ENCODE data around the gene NTNG2.

Gene NTNG2

GRCh38 chr9:132235894-132236661 lies 74.2 kb downstream of the NTNG2 start:
- peak; percentile 97 for TF ChIP-seq CTCF (conservative IDR thresholded peaks at IDR 0.05; ENCODE audit: control insufficient read depth, insufficient read depth, low read depth, low read length)
- H3K4me3 ChIP-seq (ENCODE audit: control insufficient read depth, low read depth, low read length) = no peak overlapping the region
- peak; percentile 60 for DNase-seq (ENCODE audit: low read depth)

- H3K4me3 ChIP-seq (ENCODE audit: control insufficient read depth, low read depth, low read length) = no peak overlapping the region
- TF ChIP-seq CTCF (conservative IDR thresholded peaks at IDR 0.05; ENCODE audit: control insufficient read depth, insufficient read depth, low read depth, low read length) = no peak
- no peak for DNase-seq (ENCODE audit: low read depth)
Measured at GRCh38 chr9:132236662-132237311, 74.9 kb downstream of the NTNG2 start.

- no peak for DNase-seq (ENCODE audit: low read depth)
- H3K4me3 ChIP-seq (ENCODE audit: control insufficient read depth, low read depth, low read length) = no peak overlapping the region
- TF ChIP-seq CTCF (conservative IDR thresholded peaks at IDR 0.05; ENCODE audit: control insufficient read depth, insufficient read depth, low read depth, low read length) = no peak
Measured at GRCh38 chr9:132237481-132237880, 75.6 kb downstream of the NTNG2 start.

GRCh38 chr9:132238026-132238972 lies 76.4 kb downstream of the NTNG2 start:
- no peak for DNase-seq (ENCODE audit: low read depth)
- no peak overlapping the region for H3K4me3 ChIP-seq (ENCODE audit: control insufficient read depth, low read depth, low read length)
- no peak for TF ChIP-seq CTCF (conservative IDR thresholded peaks at IDR 0.05; ENCODE audit: control insufficient read depth, insufficient read depth, low read depth, low read length)

- TF ChIP-seq CTCF (conservative IDR thresholded peaks at IDR 0.05; ENCODE audit: control insufficient read depth, insufficient read depth, low read depth, low read length) = no peak
- H3K4me3 ChIP-seq (ENCODE audit: control insufficient read depth, low read depth, low read length) = no peak overlapping the region
- DNase-seq (ENCODE audit: low read depth) = no peak
Measured at GRCh38 chr9:132238992-132239391, 77.1 kb downstream of the NTNG2 start.

GRCh38 chr9:132239518-132239917 lies 77.7 kb downstream of the NTNG2 start:
- H3K4me3 ChIP-seq (ENCODE audit: control insufficient read depth, low read depth, low read length) = no peak overlapping the region
- no peak for DNase-seq (ENCODE audit: low read depth)
- TF ChIP-seq CTCF (conservative IDR thresholded peaks at IDR 0.05; ENCODE audit: control insufficient read depth, insufficient read depth, low read depth, low read length) = no peak
